ENCODE data around the gene EIF3A.
"Not testable (repeated sequence)": the region's sequence is repeated elsewhere in the genome, so short reads cannot be mapped to it uniquely, and the experiment has no call there.

Gene EIF3A

DNA sequence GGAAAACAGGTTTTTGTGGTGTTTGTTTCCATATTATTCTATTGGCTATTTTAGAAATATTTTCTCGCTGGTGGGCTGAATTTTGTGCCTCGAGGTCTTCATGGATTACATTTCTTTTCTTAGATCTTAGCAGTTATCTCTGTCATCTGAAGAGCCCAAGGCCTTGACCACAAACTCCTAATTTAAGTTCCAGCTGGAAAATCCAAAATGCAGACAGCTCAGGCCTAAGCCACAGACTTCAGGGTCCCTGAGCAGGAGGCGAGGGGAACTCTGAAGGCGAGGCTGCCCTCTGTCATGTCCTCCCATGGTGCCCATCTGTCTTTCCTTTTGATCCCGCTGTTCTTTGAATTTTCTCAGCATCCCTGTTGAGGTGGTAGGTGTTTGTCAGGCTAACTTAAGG, 37.6 kb upstream of the EIF3A start:
- TF ChIP-seq, protein P1, sequence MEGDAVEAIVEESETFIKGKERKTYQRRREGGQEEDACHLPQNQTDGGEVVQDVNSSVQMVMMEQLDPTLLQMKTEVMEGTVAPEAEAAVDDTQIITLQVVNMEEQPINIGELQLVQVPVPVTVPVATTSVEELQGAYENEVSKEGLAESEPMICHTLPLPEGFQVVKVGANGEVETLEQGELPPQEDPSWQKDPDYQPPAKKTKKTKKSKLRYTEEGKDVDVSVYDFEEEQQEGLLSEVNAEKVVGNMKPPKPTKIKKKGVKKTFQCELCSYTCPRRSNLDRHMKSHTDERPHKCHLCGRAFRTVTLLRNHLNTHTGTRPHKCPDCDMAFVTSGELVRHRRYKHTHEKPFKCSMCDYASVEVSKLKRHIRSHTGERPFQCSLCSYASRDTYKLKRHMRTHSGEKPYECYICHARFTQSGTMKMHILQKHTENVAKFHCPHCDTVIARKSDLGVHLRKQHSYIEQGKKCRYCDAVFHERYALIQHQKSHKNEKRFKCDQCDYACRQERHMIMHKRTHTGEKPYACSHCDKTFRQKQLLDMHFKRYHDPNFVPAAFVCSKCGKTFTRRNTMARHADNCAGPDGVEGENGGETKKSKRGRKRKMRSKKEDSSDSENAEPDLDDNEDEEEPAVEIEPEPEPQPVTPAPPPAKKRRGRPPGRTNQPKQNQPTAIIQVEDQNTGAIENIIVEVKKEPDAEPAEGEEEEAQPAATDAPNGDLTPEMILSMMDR (IDR thresholded peaks at IDR 0.05; ENCODE audit: low read length, missing control alignments), result no peak
- no peak for DNase-seq (ENCODE audit: low read depth)
- no peak overlapping the region for H3K4me3 ChIP-seq (replicated peaks; ENCODE audit: low read depth, low read length)

DNA sequence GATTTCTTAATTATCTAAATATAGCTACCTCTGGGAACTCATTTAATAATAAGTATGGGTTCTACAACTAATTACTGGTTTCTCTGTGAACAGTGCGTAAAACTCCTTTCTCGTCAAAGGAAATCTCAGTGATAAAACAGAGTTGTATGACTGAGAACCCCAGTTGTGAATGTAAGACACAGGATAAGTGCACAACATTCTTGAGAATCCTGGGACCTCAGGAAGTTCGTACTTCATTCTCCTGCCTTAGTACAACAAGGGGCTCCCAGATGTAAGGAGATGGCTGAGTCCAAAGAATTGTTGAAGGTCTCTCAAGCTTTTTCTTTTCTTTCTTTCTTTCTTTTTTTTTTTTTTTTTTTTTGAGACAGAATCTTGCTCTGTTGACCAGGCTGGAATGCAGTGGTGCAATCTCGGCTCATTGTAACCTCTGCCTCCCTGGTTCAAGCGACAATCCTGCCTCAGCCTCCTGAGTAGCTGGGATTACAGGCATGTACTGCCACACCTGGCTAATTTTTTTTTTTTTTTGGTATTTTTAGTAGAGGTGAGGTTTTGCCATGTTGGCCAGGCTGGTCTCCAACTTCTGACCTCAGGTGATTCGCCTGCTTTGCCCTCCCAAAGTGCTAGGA, 35.8 kb upstream of the EIF3A start:
- TF ChIP-seq, protein P1 (IDR thresholded peaks at IDR 0.05; ENCODE audit: low read length, missing control alignments), result no peak
- DNase-seq (ENCODE audit: low read depth), result peak; percentile 58
- H3K4me3 ChIP-seq (replicated peaks; ENCODE audit: low read depth, low read length), result no peak overlapping the region

DNA sequence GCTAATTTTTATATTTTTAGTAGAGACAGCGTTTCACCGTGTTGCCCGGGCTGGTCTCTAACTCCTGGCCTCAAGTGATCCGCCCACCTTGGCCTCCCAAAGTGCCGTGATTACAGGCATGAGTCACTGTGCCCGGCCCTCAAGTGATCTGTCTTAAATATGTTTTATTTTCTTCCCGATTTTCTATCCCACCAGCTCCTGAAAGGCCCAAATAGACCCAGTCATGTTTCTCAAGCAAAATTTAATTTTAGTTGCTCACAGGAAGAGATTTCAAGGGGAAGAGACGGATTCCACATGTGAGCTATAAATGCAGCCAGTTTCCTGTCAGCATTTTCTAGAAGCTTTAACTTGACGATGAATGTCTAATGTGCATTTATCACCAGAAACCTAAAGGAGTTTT, 35.3 kb upstream of the EIF3A start:
- no peak overlapping the region for H3K4me3 ChIP-seq (replicated peaks; ENCODE audit: low read depth, low read length)
- TF ChIP-seq, protein P1 (IDR thresholded peaks at IDR 0.05; ENCODE audit: low read length, missing control alignments), result no peak
- DNase-seq (ENCODE audit: low read depth), result peak; percentile 58

DNA sequence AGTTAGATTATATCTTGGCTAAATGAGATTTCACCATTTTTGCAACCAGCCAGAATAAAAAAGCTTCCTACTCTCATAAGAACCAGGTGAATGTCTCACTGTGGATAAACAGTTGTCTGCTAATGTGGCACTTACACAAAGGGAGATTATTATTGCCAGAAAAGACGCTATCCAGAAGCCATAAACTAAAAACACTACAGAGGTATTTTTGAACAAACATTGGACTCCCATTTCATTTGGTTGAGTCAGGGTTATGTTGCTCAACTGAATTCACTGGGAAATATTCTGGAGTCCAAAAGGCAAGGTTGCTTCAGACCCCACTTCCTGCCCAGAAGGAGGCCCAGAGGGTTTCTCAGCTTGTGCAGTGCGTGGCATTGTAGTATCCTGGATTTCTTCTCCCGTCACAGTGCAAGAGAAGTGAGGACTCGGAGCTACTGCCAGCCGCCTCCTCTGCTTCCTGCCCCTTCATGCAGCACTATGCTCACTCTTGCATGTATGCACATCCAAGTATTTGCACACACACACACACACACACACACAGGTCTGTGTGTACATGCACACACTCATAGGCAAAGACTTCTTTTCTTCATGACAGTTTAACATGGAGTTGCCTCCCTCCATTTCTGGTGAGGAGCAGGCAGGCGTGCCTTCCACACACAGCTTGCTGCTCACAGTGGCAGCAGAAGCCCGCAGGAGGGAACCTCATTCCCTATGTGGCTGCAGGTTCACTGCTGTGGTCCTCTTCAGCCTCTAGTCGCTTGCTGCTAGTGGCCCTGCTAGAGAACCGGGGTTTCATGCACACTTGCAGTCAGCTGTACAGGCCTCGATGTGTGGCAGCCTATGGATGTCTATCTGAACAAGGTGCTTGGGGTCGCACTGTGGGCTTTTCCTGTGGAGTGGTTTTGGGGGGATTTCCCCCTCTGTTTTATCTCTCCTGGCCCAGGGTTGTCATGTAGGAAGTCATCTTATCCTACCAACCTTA, 33.4 kb upstream of the EIF3A start:
- no peak overlapping the region for H3K4me3 ChIP-seq (replicated peaks; ENCODE audit: low read depth, low read length)
- DNase-seq (ENCODE audit: low read depth), result peak; percentile 98
- TF ChIP-seq, protein P1 (IDR thresholded peaks at IDR 0.05; ENCODE audit: low read length, missing control alignments), result no peak

DNA sequence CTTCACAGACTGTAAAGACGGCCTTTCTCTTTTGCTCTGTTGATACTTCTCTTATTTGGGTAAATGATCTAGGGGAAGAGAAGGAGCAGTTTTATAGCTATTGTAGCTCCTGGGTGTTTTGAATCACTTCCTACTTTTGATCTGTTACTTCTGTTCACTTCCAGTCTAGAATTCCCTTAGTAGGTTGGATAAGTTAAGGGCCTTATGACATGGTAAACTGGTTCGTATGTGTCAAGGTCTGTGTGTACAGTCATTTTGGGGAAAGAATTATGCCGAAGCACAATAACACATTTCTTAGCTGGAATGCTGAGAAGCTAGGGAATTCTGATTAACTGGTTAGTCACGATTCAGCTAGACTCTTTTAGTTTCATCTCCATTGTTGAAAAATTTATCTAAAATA, 31.4 kb upstream of the EIF3A start:
- no peak overlapping the region for H3K4me3 ChIP-seq (replicated peaks; ENCODE audit: low read depth, low read length)
- TF ChIP-seq, protein P1 (IDR thresholded peaks at IDR 0.05; ENCODE audit: low read length, missing control alignments), result no peak
- DNase-seq (ENCODE audit: low read depth), result peak; percentile 48

DNA sequence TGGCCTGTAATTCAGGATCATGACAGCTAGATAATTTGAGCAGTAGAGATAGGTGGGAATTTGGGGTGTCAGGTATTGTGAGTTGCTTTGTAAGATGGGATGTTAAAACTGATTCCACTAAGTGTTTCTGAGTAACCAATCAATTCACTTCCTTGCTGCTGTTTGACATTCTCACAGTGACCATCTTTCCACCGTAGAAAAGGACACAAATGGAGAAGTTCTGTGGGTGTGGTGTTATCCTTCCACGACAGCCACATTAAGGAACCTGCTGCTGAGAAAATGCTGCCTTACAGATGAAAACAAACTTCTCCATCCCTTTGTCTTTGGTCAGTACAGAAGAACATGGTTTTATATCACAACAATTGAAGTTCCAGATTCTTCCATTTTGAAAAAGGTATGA, 27.2 kb upstream of the EIF3A start:
- DNase-seq (ENCODE audit: low read depth); H3K4me3 ChIP-seq (replicated peaks; ENCODE audit: low read depth, low read length): not testable (repeated sequence)

DNA sequence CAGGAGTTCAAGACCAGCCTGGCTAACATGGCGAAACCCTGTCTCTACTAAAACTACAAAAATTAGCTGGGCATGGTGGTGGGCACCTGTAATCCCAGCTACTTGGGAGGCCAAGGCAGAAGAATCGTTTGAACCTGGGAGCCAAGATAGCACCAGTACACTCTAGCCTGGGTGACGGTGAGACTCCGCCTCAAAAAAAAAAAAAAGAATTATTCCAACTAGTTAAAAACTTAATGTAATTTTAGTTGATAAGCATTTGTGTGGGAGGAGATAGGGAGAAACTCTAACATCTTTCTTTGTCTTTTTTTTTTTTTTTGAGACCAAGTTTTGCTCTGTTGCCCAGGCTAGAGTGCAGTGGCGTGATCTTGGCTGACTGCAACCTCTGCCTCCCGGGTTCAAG, 26.5 kb upstream of the EIF3A start:
- not testable (repeated sequence) for H3K4me3 ChIP-seq (replicated peaks; ENCODE audit: low read depth, low read length); DNase-seq (ENCODE audit: low read depth)

DNA sequence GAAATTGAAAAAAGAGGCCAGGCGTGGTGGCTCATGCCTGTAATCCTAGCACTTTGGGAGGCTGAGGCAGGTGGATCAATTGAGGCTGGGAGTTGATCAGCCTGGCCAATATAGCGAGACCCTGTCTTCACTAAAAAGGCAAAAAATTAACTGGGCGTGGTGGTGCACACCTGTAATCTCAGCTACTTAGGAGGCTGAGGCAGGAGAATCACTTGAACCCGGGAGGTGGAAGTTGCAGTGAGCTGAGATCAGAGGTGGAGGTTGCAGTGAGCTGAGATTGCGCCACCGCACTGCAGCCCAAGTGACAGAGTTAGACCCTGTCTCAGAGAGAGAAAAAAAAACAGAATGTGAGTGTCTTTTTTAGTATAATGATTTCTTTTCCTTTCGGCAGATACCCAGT, 25.3 kb upstream of the EIF3A start:
- not testable (repeated sequence) for H3K4me3 ChIP-seq (replicated peaks; ENCODE audit: low read depth, low read length); DNase-seq (ENCODE audit: low read depth)
